Measurements from ENCODE around the gene GRB7.

Gene GRB7

GRCh38 chr17:39775031-39775430, 37.3 kb downstream of the GRB7 start:
- no peak for DNase-seq

GRCh38 chr17:39776252-39776651, 38.5 kb downstream of the GRB7 start:
- no peak for DNase-seq

GRCh38 chr17:39777534-39778365, 40.0 kb downstream of the GRB7 start:
- no peak for DNase-seq

- DNase-seq = no peak
Observed at GRCh38 chr17:39781031-39781860, 43.5 kb downstream of the GRB7 start.

- DNase-seq = no peak
Observed at GRCh38 chr17:39781861-39782213, 44.1 kb downstream of the GRB7 start.

GRCh38 chr17:39782481-39782880, 44.7 kb downstream of the GRB7 start:
- peak; percentile 83 for DNase-seq

- DNase-seq = peak; percentile 49
Observed at GRCh38 chr17:39782980-39783379, 45.2 kb downstream of the GRB7 start.

- DNase-seq = no peak
Observed at GRCh38 chr17:39787041-39787440, 49.3 kb downstream of the GRB7 start.

GRCh38 chr17:39787743-39788484, 50.2 kb downstream of the GRB7 start:
- DNase-seq = no peak

- no peak for DNase-seq
Observed at GRCh38 chr17:39791111-39791992, 53.6 kb downstream of the GRB7 start.

GRCh38 chr17:39792526-39793221, 54.9 kb downstream of the GRB7 start:
- no peak for DNase-seq

GRCh38 chr17:39793301-39793872, 55.6 kb downstream of the GRB7 start:
- peak; percentile 70 for DNase-seq

- DNase-seq = peak; percentile 9
Observed at GRCh38 chr17:39794249-39794970, 56.7 kb downstream of the GRB7 start.
